GM23248 (cell line): ENCODE data around the gene HAO2. TPM values are rescaled to one million over a fixed set of nuclear protein-coding genes. Genes with fewer than 3 reads are reported as not detected.

Source experiments
- DNase-seq: peaks from one replicate; pipeline ENCODE4 v3.0.0-alpha.2; 2015
- H2AFZ ChIP-seq: fragments of 200-600 bp; sonication (generic); 2 replicates; pipeline ENCODE4 v1.6.1; 2016; ENCODE audit warnings: antibody characterized with exemption
- H3F3A ChIP-seq: fragments of 200-600 bp; sonication (generic); 2 replicates; pipeline ENCODE4 v1.6.1; 2016; ENCODE audit warnings: mild to moderate bottlenecking, antibody characterized with exemption, mixed run types; ENCODE audit not compliant: insufficient read depth
- H3K27ac ChIP-seq: fragments of 200-600 bp; sonication (generic); 2 replicates; pipeline ENCODE4 v1.5.1; 2016; ENCODE audit warnings: mild to moderate bottlenecking
- H3K27me3 ChIP-seq: fragments of 200-600 bp; sonication (generic); replicated peaks from 2 replicates; pipeline ENCODE4 v1.6.1; 2016; ENCODE audit warnings: mild to moderate bottlenecking; ENCODE audit not compliant: insufficient read depth
- H3K36me3 ChIP-seq: fragments of 200-600 bp; sonication (generic); 2 replicates; pipeline ENCODE4 v1.6.1; 2016; ENCODE audit warnings: low read depth, mild to moderate bottlenecking
- H3K4me1 ChIP-seq: fragments of 200-600 bp; sonication (generic); 2 replicates; pipeline ENCODE4 v1.6.1; 2016; ENCODE audit warnings: mild to moderate bottlenecking; ENCODE audit not compliant: insufficient read depth
- H3K4me2 ChIP-seq: fragments of 200-600 bp; sonication (generic); one replicate; pipeline ENCODE4 v1.6.1; 2016; ENCODE audit warnings: mild to moderate bottlenecking; ENCODE audit not compliant: unreplicated experiment
- H3K4me3 ChIP-seq: fragments of 200-600 bp; sonication (generic); 2 replicates; pipeline ENCODE4 v1.5.1; 2016; ENCODE audit warnings: mild to moderate bottlenecking
- H3K79me2 ChIP-seq: fragments of 200-600 bp; sonication (generic); 2 replicates; pipeline ENCODE4 v1.6.1; 2016; ENCODE audit warnings: mild to moderate bottlenecking; ENCODE audit not compliant: insufficient read depth
- H3K9ac ChIP-seq: fragments of 200-600 bp; sonication (generic); 2 replicates; pipeline ENCODE4 v1.6.1; 2016; ENCODE audit warnings: mild to moderate bottlenecking
- H3K9me2 ChIP-seq: fragments of 200-600 bp; sonication (generic); 2 replicates; pipeline ENCODE4 v1.6.1; 2016; ENCODE audit warnings: mixed run types, mild to moderate bottlenecking, moderate library complexity; ENCODE audit not compliant: insufficient read depth
- H3K9me3 ChIP-seq: fragments of 200-600 bp; sonication (generic); one replicate; pipeline ENCODE4 v1.6.1; 2017; ENCODE audit warnings: low read depth
- H4K20me1 ChIP-seq: fragments of 200-600 bp; sonication (generic); 2 replicates; pipeline ENCODE4 v1.6.0; 2016; ENCODE audit not compliant: insufficient read depth
- EZH2 ChIP-seq: fragments of 200-600 bp; sonication (generic); IDR thresholded peaks from 2 replicates; pipeline ENCODE4 v1.6.1; 2018; ENCODE audit warnings: antibody characterized with exemption, mild to moderate bottlenecking; ENCODE audit not compliant: insufficient read depth, poor library complexity, severe bottlenecking
- EZH2phosphoT487 ChIP-seq: fragments of 200-600 bp; sonication (generic); IDR thresholded peaks from 2 replicates; pipeline ENCODE4 v1.6.1; 2018; ENCODE audit warnings: antibody characterized with exemption, moderate library complexity, mild to moderate bottlenecking, low read depth; ENCODE audit not compliant: insufficient read depth
- WGBS, 2 experiments: methylation state at CpG; one replicate each; pipeline ENCODE4 v1.1.6; 2015 to 2017; ENCODE audit warnings: low lambda C conversion rate in 2 of 2, low coverage in 1 of 2; ENCODE audit errors: missing lambda C conversion rate in 2 of 2; 5-methylcytosine and 5-hydroxymethylcytosine counted together
- in situ Hi-C: fragments of 300-500 bp; cut with MboI; formaldehyde crosslinking; loops from 2 replicates; pipeline ENCODE4 v1.15.0; 2020
- polyA plus RNA-seq: library from polyadenylated mRNA; unstranded; fragments of >200 nt; fragmentation: Nextera tagmentation; extraction: Ambion mirVana; gene quantifications from 2 replicates; pipeline ENCODE4 v1.2.1, GENCODE V29; 2016
- total RNA-seq: library from RNA; depleted of rRNA; stranded (reverse); fragments of >200 nt; shearing (Covaris generic); gene quantifications from 2 replicates; pipeline ENCODE4 v1.2.3, GENCODE V29; 2014

Gene HAO2
- total and polyA plus RNA-seq, 2 experiments from 2014 or later: not detected

DNA sequence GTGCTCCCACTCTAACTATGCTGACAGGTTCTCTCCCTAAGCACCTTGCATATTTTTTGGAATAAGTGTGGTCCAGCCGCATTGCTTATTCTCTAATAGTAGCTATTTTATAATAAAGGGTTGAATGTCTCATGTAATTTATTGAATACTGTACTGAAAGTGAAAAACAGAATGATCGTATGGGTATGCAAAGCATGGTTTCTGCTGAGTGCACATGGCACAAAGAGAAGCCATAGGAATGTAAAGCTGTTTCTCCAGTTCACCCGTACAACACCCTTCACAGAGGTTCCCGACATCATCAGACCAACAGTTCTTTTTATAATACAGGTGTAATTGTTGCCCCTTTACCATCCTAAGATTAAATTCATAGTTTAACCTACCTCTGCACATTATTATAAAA is 8.9 kb upstream of the HAO2 start:
- Histone ChIP-seq H3K27ac (no peak overlapping the region), H3F3A (no peaks in the 10 kb centered on the region; the same call in 1 of the 2 replicates), H3K79me2 (no peaks in the 10 kb centered on the region), H3K9ac (no peak overlapping the region), H3K9me2 (no peaks in the 10 kb centered on the region), H3K4me3 (no peak overlapping the region), H4K20me1 (no peaks in the 10 kb centered on the region), H2AFZ (no peak overlapping the region), H3K4me1 (peaks cover 11% of the 10 kb centered on the region), H3K4me2 (no peak overlapping the region), H3K9me3 (no peaks in the 10 kb centered on the region), H3K27me3 (no peaks in the 10 kb centered on the region), H3K36me3 (no peaks in the 10 kb centered on the region)
- in situ Hi-C loops: loop anchor here (10.0 kb wide), 1 partner anchor 75 kb away; no protein-coding TSS in a partner anchor
- TF ChIP-seq EZH2phosphoT487 (no peak), EZH2 (no peak)
- no peak for DNase-seq
- 90 to 96% methylated on average over 4 of the region's 4 CpGs for WGBS, 2 experiments

DNA sequence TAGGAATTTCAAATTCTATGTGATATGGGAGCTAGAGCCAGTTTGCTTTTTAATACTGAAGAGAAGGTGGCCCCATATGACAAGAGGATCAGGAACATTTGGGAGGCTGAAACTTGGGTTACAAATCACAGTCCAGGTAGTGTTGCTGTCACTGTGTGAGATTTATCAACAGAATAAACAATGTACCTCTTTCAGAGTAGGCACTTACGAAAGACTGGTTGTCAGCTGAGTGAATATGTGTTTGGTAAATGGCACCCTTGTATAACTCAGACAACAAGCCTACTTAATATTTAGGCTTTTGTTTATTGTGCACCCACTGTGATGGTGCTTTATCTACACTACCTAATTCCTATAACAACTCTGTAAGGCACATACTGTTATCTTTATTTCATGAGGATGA is 7.4 kb upstream of the HAO2 start:
- H3K9ac ChIP-seq: no peak overlapping the region
- no peak for TF ChIP-seq EZH2
- TF ChIP-seq EZH2phosphoT487: no peak
- H3K36me3 ChIP-seq: no peaks in the 10 kb centered on the region
- no peaks in the 10 kb centered on the region; the same call in 1 of the 2 replicates for H3F3A ChIP-seq
- no peak overlapping the region for H3K4me2 ChIP-seq
- no peaks in the 10 kb centered on the region for H4K20me1 ChIP-seq
- no peak for DNase-seq
- H3K79me2 ChIP-seq: no peaks in the 10 kb centered on the region
- H3K9me2 ChIP-seq: no peaks in the 10 kb centered on the region
- in situ Hi-C loops: loop anchor here (10.0 kb wide), 1 partner anchor 76 kb away; no protein-coding TSS in a partner anchor
- no peak overlapping the region for H3K4me3 ChIP-seq
- no peak overlapping the region for H3K27ac ChIP-seq
- no peaks in the 10 kb centered on the region for H3K9me3 ChIP-seq
- H2AFZ ChIP-seq: no peak overlapping the region
- no peaks in the 10 kb centered on the region for H3K27me3 ChIP-seq
- WGBS, 2 experiments: 100% methylated on average over 1 of the region's 1 CpG
- peaks cover 14% of the 10 kb centered on the region for H3K4me1 ChIP-seq

DNA sequence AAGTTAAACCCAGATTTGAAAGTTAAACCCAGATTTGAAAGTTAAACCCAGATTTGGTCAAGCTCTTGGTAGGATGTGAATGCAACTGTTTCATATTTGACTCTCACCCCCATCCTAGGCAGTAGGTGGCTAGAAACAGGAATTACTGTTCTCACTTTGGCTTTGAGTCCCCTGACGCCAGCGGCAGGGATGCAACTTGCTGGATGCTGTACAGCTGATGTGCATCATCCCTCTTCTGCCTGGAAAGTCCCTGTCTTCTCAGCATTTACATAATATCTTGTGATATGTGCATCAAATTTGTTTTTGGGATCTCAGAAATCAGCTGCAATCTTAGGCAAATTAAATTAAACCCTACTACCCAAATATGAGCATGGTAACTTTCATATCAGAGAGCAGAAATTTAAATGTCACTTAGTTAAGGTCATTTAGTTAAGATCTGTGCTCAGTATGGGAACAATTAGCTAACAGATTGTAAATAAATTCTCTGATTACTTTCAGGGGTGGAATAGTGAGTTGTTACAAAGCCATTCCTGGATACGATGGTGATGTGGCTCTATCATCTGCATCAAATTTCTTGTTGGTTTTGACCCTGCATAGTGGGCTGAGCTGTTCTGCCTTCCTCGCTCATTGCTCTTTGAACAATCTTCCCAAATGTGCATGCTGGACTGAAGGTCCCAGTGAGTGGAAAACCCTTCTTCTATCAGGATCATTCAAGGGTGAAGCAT is 6.8 kb upstream of the HAO2 start:
- no peak overlapping the region for H3K27ac ChIP-seq
- H3K4me1 ChIP-seq: peaks cover 14% of the 10 kb centered on the region
- in situ Hi-C loops: loop anchor here (10.0 kb wide), 1 partner anchor 77 kb away; no protein-coding TSS in a partner anchor
- H3K79me2 ChIP-seq: no peaks in the 10 kb centered on the region
- H3K4me3 ChIP-seq: no peak overlapping the region
- peak; percentile 43 for DNase-seq
- no peaks in the 10 kb centered on the region for H4K20me1 ChIP-seq
- H3K4me2 ChIP-seq: no peak overlapping the region
- H2AFZ ChIP-seq: no peak overlapping the region
- no peaks in the 10 kb centered on the region for H3K27me3 ChIP-seq
- H3K9me3 ChIP-seq: no peaks in the 10 kb centered on the region
- no peaks in the 10 kb centered on the region for H3K9me2 ChIP-seq
- H3F3A ChIP-seq: no peaks in the 10 kb centered on the region; the same call in 1 of the 2 replicates
- H3K36me3 ChIP-seq: no peaks in the 10 kb centered on the region
- 35 to 40% methylated on average over 4 of the region's 4 CpGs for WGBS, 2 experiments
- no peak overlapping the region for H3K9ac ChIP-seq
- TF ChIP-seq EZH2 (no peak), EZH2phosphoT487 (no peak)

DNA sequence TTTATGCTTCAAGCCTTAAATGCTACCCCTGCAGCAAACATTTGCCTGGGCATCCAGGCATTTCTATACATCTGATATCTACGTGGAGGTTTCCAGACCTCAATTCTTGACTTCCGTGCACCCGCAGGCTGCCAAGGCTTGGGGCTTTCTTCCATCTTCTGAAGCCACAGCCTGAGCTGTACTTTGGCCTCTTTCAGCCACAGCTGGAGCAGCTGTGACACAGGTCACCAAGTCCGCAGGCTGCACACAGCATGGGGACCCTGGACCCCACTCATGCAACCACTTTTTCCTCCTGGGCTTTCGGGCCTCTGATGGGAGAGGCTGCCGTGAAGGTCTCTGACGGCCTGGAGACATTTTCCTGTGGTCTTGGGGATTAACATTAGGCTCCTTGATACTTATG is 5.4 kb upstream of the HAO2 start:
- no peaks in the 10 kb centered on the region; the same call in 1 of the 2 replicates for H3F3A ChIP-seq
- no peaks in the 10 kb centered on the region for H3K9me2 ChIP-seq
- no peak overlapping the region for H3K9ac ChIP-seq
- no peaks in the 10 kb centered on the region for H3K9me3 ChIP-seq
- H2AFZ ChIP-seq: no peak overlapping the region
- no peak for DNase-seq
- no peak overlapping the region for H3K27ac ChIP-seq
- H3K36me3 ChIP-seq: no peaks in the 10 kb centered on the region
- no peaks in the 10 kb centered on the region for H3K27me3 ChIP-seq
- no peak overlapping the region for H3K4me2 ChIP-seq
- no peaks in the 10 kb centered on the region for H3K79me2 ChIP-seq
- 91% methylated on average over 7 of the region's 7 CpGs for WGBS, 2 experiments
- no peak for TF ChIP-seq EZH2
- in situ Hi-C loops: loop anchor here (10.0 kb wide), 1 partner anchor 78 kb away; no protein-coding TSS in a partner anchor
- no peaks in the 10 kb centered on the region for H4K20me1 ChIP-seq
- H3K4me1 ChIP-seq: peaks cover 12% of the 10 kb centered on the region
- H3K4me3 ChIP-seq: no peak overlapping the region
